HG03097 (cell line): ENCODE data around the gene MBD3.

Source experiments
- ATAC-seq: cut with Tn5 transposase; IDR thresholded peaks from one replicate; pipeline ENCODE4 v1.9.1; 2021; ENCODE audit not compliant: unreplicated experiment, low FRiP score

The MBD3 gene

GRCh38 chr19:1524287-1524971 lies 68.2 kb downstream of the MBD3 start:
- ATAC-seq = no peak
